HUES64 (cell line): ENCODE data around the gene NPR3.

Experiments
- H3K27ac ChIP-seq: 2 replicates; pipeline ENCODE4 v1.7.0; 2013; ENCODE audit warnings: low read depth, low read length, inconsistent platforms
- H3K27me3 ChIP-seq: 2 replicates; pipeline ENCODE4 v1.6.1; 2013; ENCODE audit warnings: mild to moderate bottlenecking, low read length; ENCODE audit not compliant: insufficient read depth
- H3K36me3 ChIP-seq: 2 replicates; pipeline ENCODE4 v1.6.1; 2013; ENCODE audit warnings: mild to moderate bottlenecking, low read length; ENCODE audit not compliant: insufficient read depth
- H3K4me1 ChIP-seq: 2 replicates; pipeline ENCODE4 v1.6.1; 2013; ENCODE audit warnings: mild to moderate bottlenecking, low read length, moderate library complexity; ENCODE audit not compliant: insufficient read depth
- H3K4me3 ChIP-seq: 2 replicates; pipeline ENCODE4 v1.5.1; 2013; ENCODE audit warnings: mild to moderate bottlenecking, low read length, moderate library complexity
- H3K9ac ChIP-seq: 2 replicates; pipeline ENCODE4 v1.6.1; 2013; ENCODE audit warnings: mild to moderate bottlenecking, low read depth, low read length
- H3K9me3 ChIP-seq: 2 replicates; pipeline ENCODE4 v1.6.1; 2013; ENCODE audit warnings: low read depth, low read length; ENCODE audit not compliant: insufficient read depth
- WGBS: fragments of 150-250, 120-280 bp; methylation state at CpG from one replicate; pipeline ENCODE4 v1.1.7; 2013; ENCODE audit warnings: missing lambda C conversion rate; 5-methylcytosine and 5-hydroxymethylcytosine counted together

Gene NPR3

GRCh38 chr5:32765266-32765665, 54.1 kb downstream of the NPR3 start:
- WGBS: 91% methylated on average over 4 of the region's 4 CpGs
- no peak overlapping the region for H3K9ac ChIP-seq
- H3K4me3 ChIP-seq: no peak overlapping the region
- no peaks in the 10 kb centered on the region for H3K36me3 ChIP-seq
- H3K27me3 ChIP-seq: no peaks in the 10 kb centered on the region
- H3K9me3 ChIP-seq: no peaks in the 10 kb centered on the region
- no peak overlapping the region for H3K27ac ChIP-seq
- 0 out of 2 replicates have a peak, but pooled peaks cover under 1% of the 10 kb centered on the region for H3K4me1 ChIP-seq

- H3K4me1 ChIP-seq: no peaks in the 10 kb centered on the region
- H3K27me3 ChIP-seq: no peaks in the 10 kb centered on the region
- no peak overlapping the region for H3K4me3 ChIP-seq
- WGBS: 86% methylated on average over 8 of the region's 8 CpGs
- no peaks in the 10 kb centered on the region for H3K36me3 ChIP-seq
- H3K9me3 ChIP-seq: no peaks in the 10 kb centered on the region
- H3K27ac ChIP-seq: no peak overlapping the region
- no peak overlapping the region for H3K9ac ChIP-seq
Observed at GRCh38 chr5:32767948-32768467, 56.9 kb downstream of the NPR3 start.

GRCh38 chr5:32769711-32770110, 58.6 kb downstream of the NPR3 start:
- H3K9ac ChIP-seq: no peak overlapping the region
- no peaks in the 10 kb centered on the region for H3K36me3 ChIP-seq
- no peaks in the 10 kb centered on the region for H3K4me1 ChIP-seq
- WGBS: 92% methylated on average over 8 of the region's 8 CpGs
- no peak overlapping the region for H3K27ac ChIP-seq
- H3K4me3 ChIP-seq: no peak overlapping the region
- no peaks in the 10 kb centered on the region for H3K9me3 ChIP-seq
- H3K27me3 ChIP-seq: no peaks in the 10 kb centered on the region

- WGBS: 93% methylated on average over 5 of the region's 5 CpGs
- H3K9me3 ChIP-seq: no peaks in the 10 kb centered on the region
- H3K4me1 ChIP-seq: no peaks in the 10 kb centered on the region
- H3K36me3 ChIP-seq: no peaks in the 10 kb centered on the region
- H3K4me3 ChIP-seq: no peak overlapping the region
- no peaks in the 10 kb centered on the region for H3K27me3 ChIP-seq
- no peak overlapping the region for H3K9ac ChIP-seq
- no peak overlapping the region for H3K27ac ChIP-seq
Observed at GRCh38 chr5:32770444-32770843, 59.3 kb downstream of the NPR3 start.

GRCh38 chr5:32771037-32771436, 59.9 kb downstream of the NPR3 start:
- Histone ChIP-seq H3K9ac (no peak overlapping the region), H3K27ac (no peak overlapping the region), H3K9me3 (no peaks in the 10 kb centered on the region), H3K4me3 (no peak overlapping the region), H3K27me3 (no peaks in the 10 kb centered on the region), H3K4me1 (no peaks in the 10 kb centered on the region), H3K36me3 (no peaks in the 10 kb centered on the region)
- WGBS: 90% methylated on average over 9 of the region's 9 CpGs

- Histone ChIP-seq H3K27ac (no peak overlapping the region), H3K4me1 (no peaks in the 10 kb centered on the region), H3K36me3 (no peaks in the 10 kb centered on the region), H3K27me3 (no peaks in the 10 kb centered on the region), H3K4me3 (no peak overlapping the region), H3K9ac (no peak overlapping the region), H3K9me3 (no peaks in the 10 kb centered on the region)
- 87% methylated on average over 1 of the region's 1 CpG for WGBS
Observed at GRCh38 chr5:32773944-32774343, 62.8 kb downstream of the NPR3 start.

- Histone ChIP-seq H3K4me1 (no peaks in the 10 kb centered on the region), H3K27me3 (no peaks in the 10 kb centered on the region), H3K4me3 (no peak overlapping the region), H3K9me3 (no peaks in the 10 kb centered on the region), H3K27ac (no peak overlapping the region), H3K36me3 (no peaks in the 10 kb centered on the region), H3K9ac (no peak overlapping the region)
Observed at GRCh38 chr5:32776200-32776599, 65.1 kb downstream of the NPR3 start.

GRCh38 chr5:32777222-32777621, 66.1 kb downstream of the NPR3 start:
- H3K27me3 ChIP-seq: no peaks in the 10 kb centered on the region
- H3K4me1 ChIP-seq: no peaks in the 10 kb centered on the region
- no peak overlapping the region for H3K9ac ChIP-seq
- no peaks in the 10 kb centered on the region for H3K9me3 ChIP-seq
- WGBS: 100% methylated on average over 2 of the region's 2 CpGs
- no peaks in the 10 kb centered on the region for H3K36me3 ChIP-seq
- no peak overlapping the region for H3K4me3 ChIP-seq
- no peak overlapping the region for H3K27ac ChIP-seq

GRCh38 chr5:32777733-32778132, 66.6 kb downstream of the NPR3 start:
- no peaks in the 10 kb centered on the region for H3K4me1 ChIP-seq
- WGBS: 80% methylated on average over 1 of the region's 2 CpGs
- no peaks in the 10 kb centered on the region for H3K9me3 ChIP-seq
- no peak overlapping the region for H3K9ac ChIP-seq
- H3K36me3 ChIP-seq: no peaks in the 10 kb centered on the region
- no peaks in the 10 kb centered on the region for H3K27me3 ChIP-seq
- H3K4me3 ChIP-seq: no peak overlapping the region
- H3K27ac ChIP-seq: no peak overlapping the region

- no peaks in the 10 kb centered on the region for H3K27me3 ChIP-seq
- 97% methylated on average over 2 of the region's 2 CpGs for WGBS
- H3K27ac ChIP-seq: no peak overlapping the region
- no peaks in the 10 kb centered on the region for H3K4me1 ChIP-seq
- H3K36me3 ChIP-seq: no peaks in the 10 kb centered on the region
- H3K9me3 ChIP-seq: no peaks in the 10 kb centered on the region
- no peak overlapping the region for H3K4me3 ChIP-seq
- H3K9ac ChIP-seq: no peak overlapping the region
Observed at GRCh38 chr5:32778403-32778802, 67.3 kb downstream of the NPR3 start.

- Histone ChIP-seq H3K36me3 (no peaks in the 10 kb centered on the region), H3K4me1 (no peaks in the 10 kb centered on the region), H3K27ac (no peak overlapping the region), H3K9ac (no peak overlapping the region), H3K9me3 (no peaks in the 10 kb centered on the region), H3K27me3 (no peaks in the 10 kb centered on the region), H3K4me3 (no peak overlapping the region)
- 93% methylated on average over 4 of the region's 5 CpGs for WGBS
Observed at GRCh38 chr5:32779754-32780415, 68.8 kb downstream of the NPR3 start.

- Histone ChIP-seq H3K36me3 (no peaks in the 10 kb centered on the region), H3K9me3 (no peaks in the 10 kb centered on the region), H3K4me3 (no peak overlapping the region), H3K27me3 (no peaks in the 10 kb centered on the region), H3K4me1 (no peaks in the 10 kb centered on the region), H3K9ac (no peak overlapping the region), H3K27ac (no peak overlapping the region)
- 92% methylated on average over 10 of the region's 10 CpGs for WGBS
Observed at GRCh38 chr5:32780508-32780919, 69.4 kb downstream of the NPR3 start.
